ENCODE measurements around the gene ALK. TPM values are rescaled to one million over a fixed set of nuclear protein-coding genes. Genes with fewer than 3 reads are reported as not detected.

The ALK gene
- total RNA-seq, 1 experiment from 2014 or later, result not detected

- Mint-ChIP-seq H3K27me3 (ENCODE audit: low read depth) (peaks cover 15% of the 10 kb centered on the region), H3K27ac (no peak overlapping the region; a peak in 1 of 7 replicates), H3K4me1 (peaks cover 31 to 33% of the 10 kb centered on the region in 2 experiments), H3K4me3 (no peak overlapping the region), H3K36me3 (ENCODE audit: insufficient read depth in 1 of 3, low read depth in 3 of 3) (peaks cover 2 to 5% (median 2%) of the 10 kb centered on the region in 3 experiments; a peak in 2 of 7 replicates), H3K9me3 (peaks cover 3 to 8% of the 10 kb centered on the region in 2 experiments; a peak in 2 of 5 replicates)
- no peak overlapping the region for H3K18ac ChIP-seq (ENCODE audit: insufficient read length, low read depth, low read length)
- no peaks in the 10 kb centered on the region for H4K20me1 ChIP-seq (ENCODE audit: control insufficient read depth, insufficient read depth, insufficient read length)
- no peak overlapping the region for H2AFZ ChIP-seq (ENCODE audit: low read length)
- no peak overlapping the region for H3K4ac ChIP-seq (ENCODE audit: low read depth, low read length)
- no peak overlapping the region for H2BK120ac ChIP-seq (ENCODE audit: low read depth, low read length, poor library complexity, severe bottlenecking)
- no peak for TF ChIP-seq CTCF (conservative IDR thresholded peaks at IDR 0.05)
- H3K56ac ChIP-seq (ENCODE audit: insufficient read length, low read depth, low read length), result no peak overlapping the region
- no peak overlapping the region for H3T11ph ChIP-seq (ENCODE audit: low read length)
- no peaks in the 10 kb centered on the region for H3K23me2 ChIP-seq (ENCODE audit: insufficient read length, low read depth, low read length, poor library complexity, severe bottlenecking)
- no peaks in the 10 kb centered on the region; the same call in 1 of the 2 replicates for H3K27me3 ChIP-seq (ENCODE audit: insufficient read depth, low read length)
- H2BK5ac ChIP-seq (ENCODE audit: insufficient read length, low read length), result no peak overlapping the region
- H4K8ac ChIP-seq (replicated peaks; ENCODE audit: insufficient read length, low read depth, low read length), result no peak overlapping the region
- no peaks in the 10 kb centered on the region for H3K79me1 ChIP-seq (ENCODE audit: insufficient read depth, low read depth, low read length, poor library complexity, severe bottlenecking)
- H3K4me1 ChIP-seq (ENCODE audit: insufficient read depth, low read length), result no peaks in the 10 kb centered on the region
- no peak overlapping the region for H2BK12ac ChIP-seq (ENCODE audit: insufficient read length, low read depth, low read length)
- no peak overlapping the region for H3K14ac ChIP-seq (ENCODE audit: insufficient read depth, low read length)
- H3K79me2 ChIP-seq (ENCODE audit: insufficient read depth, low read length), result no peaks in the 10 kb centered on the region
- H3K27ac ChIP-seq (ENCODE audit: insufficient read length, low read depth, low read length), result no peak overlapping the region
- no peak overlapping the region for H3K23ac ChIP-seq (ENCODE audit: insufficient read length, low read depth, low read length)
- WGBS (ENCODE audit: extremely low coverage, insufficient read length, low lambda C conversion rate), result no CpG with 5 or more reads among the region's 3 CpGs
- no peak for DNase-seq
- H4K91ac ChIP-seq (ENCODE audit: insufficient read length, low read depth, low read length), result no peak overlapping the region
- H2BK20ac ChIP-seq (ENCODE audit: low read depth, low read length, poor library complexity, severe bottlenecking), result no peak overlapping the region
- no peaks in the 10 kb centered on the region for H3K9me3 ChIP-seq (ENCODE audit: control insufficient read depth, low read depth, low read length)
- no peak overlapping the region for H3K9ac ChIP-seq (ENCODE audit: extremely low read depth, insufficient read length, low read length)
- no peak overlapping the region for H2BK15ac ChIP-seq (ENCODE audit: low read depth, low read length)
- no peak overlapping the region for H4K5ac ChIP-seq (ENCODE audit: insufficient read length, low read depth, low read length)
- H3K4me2 ChIP-seq (ENCODE audit: insufficient read depth, insufficient read length, low read length), result no peak overlapping the region
- no peak overlapping the region for H2AK5ac ChIP-seq (ENCODE audit: insufficient read length, low read length)
Measured at GRCh38 chr2:29276151-29276550, 645.2 kb downstream of the ALK start.
